ENCODE results near the gene SLC9A9. TPM values are rescaled to one million over a fixed set of nuclear protein-coding genes. Genes with fewer than 3 reads are reported as not detected.

The SLC9A9 gene
- polyA plus RNA-seq, 1 donor from 2014 or later: 0.54 TPM

DNA sequence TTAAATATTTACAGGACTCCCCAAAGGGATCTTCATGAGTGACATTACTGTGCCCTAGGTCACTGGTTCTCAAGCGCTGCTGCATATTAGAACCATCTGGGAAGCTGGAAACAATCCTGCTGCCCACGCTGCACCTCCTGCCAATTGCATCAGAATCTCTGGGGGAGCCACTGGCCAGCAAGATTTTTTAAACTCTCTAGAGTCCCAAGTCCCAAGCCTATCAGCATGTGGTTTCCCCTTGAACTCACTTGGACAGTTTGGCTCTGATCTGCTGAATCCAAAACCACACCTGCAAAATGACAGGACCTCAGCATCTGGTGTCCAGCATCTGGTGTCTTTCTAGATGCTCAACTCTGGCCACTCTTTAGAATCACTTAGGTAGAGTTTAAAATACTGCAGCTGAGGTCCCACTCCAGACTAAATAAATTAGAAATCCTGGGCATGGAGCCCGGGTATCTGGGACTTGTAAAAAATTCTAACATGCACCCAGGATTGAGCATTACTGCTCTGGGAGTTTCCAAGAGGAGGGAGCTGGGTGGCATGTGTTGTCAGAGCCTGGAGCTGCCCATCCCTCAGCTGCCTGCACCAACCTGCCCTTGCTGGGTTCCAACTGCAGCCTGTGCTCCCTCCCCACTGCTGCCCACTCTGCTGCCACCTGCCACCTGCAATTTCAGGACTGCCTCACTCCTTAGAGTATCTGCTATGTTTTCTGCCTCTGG lies 311.3 kb downstream of the SLC9A9 start:
- TF ChIP-seq POLR2AphosphoS5 (IDR thresholded peaks at IDR 0.05): no peak
- H3K27ac ChIP-seq (ENCODE audit: low read length): no peak overlapping the region
- no peaks in the 10 kb centered on the region for H3K27me3 ChIP-seq (ENCODE audit: insufficient read depth, low read depth, low read length)
- H2AFZ ChIP-seq (ENCODE audit: low read depth, low read length): no peak overlapping the region
- no peak overlapping the region for H3K4me3 ChIP-seq (ENCODE audit: low read length)
- no peak overlapping the region for H3K4me2 ChIP-seq (ENCODE audit: low read length)
- no peaks in the 10 kb centered on the region for H3K79me2 ChIP-seq (replicated peaks; ENCODE audit: insufficient read depth, low read length)
- H3K9me2 ChIP-seq (ENCODE audit: insufficient read depth, low read length): no peaks in the 10 kb centered on the region
- H3F3A ChIP-seq (ENCODE audit: insufficient read depth, low read length, poor library complexity, severe bottlenecking): no peaks in the 10 kb centered on the region
- H3K36me3 ChIP-seq (ENCODE audit: insufficient read depth, low read length): no peaks in the 10 kb centered on the region
- H3K9me3 ChIP-seq (ENCODE audit: low read length): no peaks in the 10 kb centered on the region
- H3K9ac ChIP-seq (ENCODE audit: low read length): no peak overlapping the region
- no peaks in the 10 kb centered on the region for H4K20me1 ChIP-seq (ENCODE audit: insufficient read depth)

GRCh38 chr3:143535994-143536784 lies 312.1 kb downstream of the SLC9A9 start:
- Histone ChIP-seq H3K9me3 (ENCODE audit: low read length) (no peaks in the 10 kb centered on the region), H3K4me2 (ENCODE audit: low read length) (no peak overlapping the region), H3K9ac (ENCODE audit: low read length) (no peak overlapping the region), H3K79me2 (replicated peaks; ENCODE audit: insufficient read depth, low read length) (no peaks in the 10 kb centered on the region), H3K27me3 (ENCODE audit: insufficient read depth, low read depth, low read length) (no peaks in the 10 kb centered on the region), H3F3A (ENCODE audit: insufficient read depth, low read length, poor library complexity, severe bottlenecking) (no peaks in the 10 kb centered on the region), H3K27ac (ENCODE audit: low read length) (no peak overlapping the region), H3K36me3 (ENCODE audit: insufficient read depth, low read length) (no peaks in the 10 kb centered on the region), H3K9me2 (ENCODE audit: insufficient read depth, low read length) (no peaks in the 10 kb centered on the region), H2AFZ (ENCODE audit: low read depth, low read length) (no peak overlapping the region), H4K20me1 (ENCODE audit: insufficient read depth) (no peaks in the 10 kb centered on the region), H3K4me3 (ENCODE audit: low read length) (no peak overlapping the region)
- TF ChIP-seq SMC3 (conservative IDR thresholded peaks at IDR 0.05; ENCODE audit: poor library complexity) (no peak), TAF1 (IDR thresholded peaks at IDR 0.05; ENCODE audit: low read depth) (no peak), RAD21 (conservative IDR thresholded peaks at IDR 0.05) (no peak), EP300 (conservative IDR thresholded peaks at IDR 0.05; ENCODE audit: poor library complexity, severe bottlenecking) (no peak), POLR2AphosphoS5 (IDR thresholded peaks at IDR 0.05) (no peak), EZH2 (IDR thresholded peaks at IDR 0.05; ENCODE audit: borderline replicate concordance, insufficient read depth, low read length, poor library complexity, severe bottlenecking) (no peak)
- TF ChIP-seq, protein P1, sequence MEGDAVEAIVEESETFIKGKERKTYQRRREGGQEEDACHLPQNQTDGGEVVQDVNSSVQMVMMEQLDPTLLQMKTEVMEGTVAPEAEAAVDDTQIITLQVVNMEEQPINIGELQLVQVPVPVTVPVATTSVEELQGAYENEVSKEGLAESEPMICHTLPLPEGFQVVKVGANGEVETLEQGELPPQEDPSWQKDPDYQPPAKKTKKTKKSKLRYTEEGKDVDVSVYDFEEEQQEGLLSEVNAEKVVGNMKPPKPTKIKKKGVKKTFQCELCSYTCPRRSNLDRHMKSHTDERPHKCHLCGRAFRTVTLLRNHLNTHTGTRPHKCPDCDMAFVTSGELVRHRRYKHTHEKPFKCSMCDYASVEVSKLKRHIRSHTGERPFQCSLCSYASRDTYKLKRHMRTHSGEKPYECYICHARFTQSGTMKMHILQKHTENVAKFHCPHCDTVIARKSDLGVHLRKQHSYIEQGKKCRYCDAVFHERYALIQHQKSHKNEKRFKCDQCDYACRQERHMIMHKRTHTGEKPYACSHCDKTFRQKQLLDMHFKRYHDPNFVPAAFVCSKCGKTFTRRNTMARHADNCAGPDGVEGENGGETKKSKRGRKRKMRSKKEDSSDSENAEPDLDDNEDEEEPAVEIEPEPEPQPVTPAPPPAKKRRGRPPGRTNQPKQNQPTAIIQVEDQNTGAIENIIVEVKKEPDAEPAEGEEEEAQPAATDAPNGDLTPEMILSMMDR (IDR thresholded peaks at IDR 0.05; ENCODE audit: poor library complexity, severe bottlenecking): no peak
- TF ChIP-seq, protein P2, sequence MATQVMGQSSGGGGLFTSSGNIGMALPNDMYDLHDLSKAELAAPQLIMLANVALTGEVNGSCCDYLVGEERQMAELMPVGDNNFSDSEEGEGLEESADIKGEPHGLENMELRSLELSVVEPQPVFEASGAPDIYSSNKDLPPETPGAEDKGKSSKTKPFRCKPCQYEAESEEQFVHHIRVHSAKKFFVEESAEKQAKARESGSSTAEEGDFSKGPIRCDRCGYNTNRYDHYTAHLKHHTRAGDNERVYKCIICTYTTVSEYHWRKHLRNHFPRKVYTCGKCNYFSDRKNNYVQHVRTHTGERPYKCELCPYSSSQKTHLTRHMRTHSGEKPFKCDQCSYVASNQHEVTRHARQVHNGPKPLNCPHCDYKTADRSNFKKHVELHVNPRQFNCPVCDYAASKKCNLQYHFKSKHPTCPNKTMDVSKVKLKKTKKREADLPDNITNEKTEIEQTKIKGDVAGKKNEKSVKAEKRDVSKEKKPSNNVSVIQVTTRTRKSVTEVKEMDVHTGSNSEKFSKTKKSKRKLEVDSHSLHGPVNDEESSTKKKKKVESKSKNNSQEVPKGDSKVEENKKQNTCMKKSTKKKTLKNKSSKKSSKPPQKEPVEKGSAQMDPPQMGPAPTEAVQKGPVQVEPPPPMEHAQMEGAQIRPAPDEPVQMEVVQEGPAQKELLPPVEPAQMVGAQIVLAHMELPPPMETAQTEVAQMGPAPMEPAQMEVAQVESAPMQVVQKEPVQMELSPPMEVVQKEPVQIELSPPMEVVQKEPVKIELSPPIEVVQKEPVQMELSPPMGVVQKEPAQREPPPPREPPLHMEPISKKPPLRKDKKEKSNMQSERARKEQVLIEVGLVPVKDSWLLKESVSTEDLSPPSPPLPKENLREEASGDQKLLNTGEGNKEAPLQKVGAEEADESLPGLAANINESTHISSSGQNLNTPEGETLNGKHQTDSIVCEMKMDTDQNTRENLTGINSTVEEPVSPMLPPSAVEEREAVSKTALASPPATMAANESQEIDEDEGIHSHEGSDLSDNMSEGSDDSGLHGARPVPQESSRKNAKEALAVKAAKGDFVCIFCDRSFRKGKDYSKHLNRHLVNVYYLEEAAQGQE (IDR thresholded peaks at IDR 0.05; ENCODE audit: borderline replicate concordance): no peak
